Mammary epithelial cell (primary cell): Measurements from ENCODE around the gene ASCC3.

ENCODE experiments used
- CTCF ChIP-seq, 2 donors: IDR thresholded peaks in 1 of 2; conservative IDR thresholded peaks in 1 of 2; 2 replicates each; pipeline ENCODE4 v1.5.1; 2011 to 2012; ENCODE audit warnings: inconsistent platforms in 2 of 2, low read length in 2 of 2, mild to moderate bottlenecking in 2 of 2, control low read depth in 1 of 2, low read depth in 1 of 2; ENCODE audit not compliant: insufficient read depth in 1 of 2; ENCODE audit errors: extremely low read depth in 1 of 2
- EZH2 ChIP-seq: IDR thresholded peaks from 2 replicates; pipeline ENCODE4 v1.6.1; 2012; ENCODE audit warnings: low read length, inconsistent platforms, borderline replicate concordance

- TF ChIP-seq CTCF (conservative IDR thresholded peaks at IDR 0.05 in 1 of 2, IDR thresholded peaks at IDR 0.05 in 1 of 2; ENCODE audit: extremely low read depth in 1 of 2, insufficient read depth in 1 of 2, low read depth in 1 of 2, low read length in 2 of 2), result no peak
- TF ChIP-seq EZH2, result no peak
Observed at GRCh38 chr6:100785982-100786381, 95.1 kb downstream of the ASCC3 start.
